ENCODE results near the gene UBE2G1.

Gene UBE2G1

DNA sequence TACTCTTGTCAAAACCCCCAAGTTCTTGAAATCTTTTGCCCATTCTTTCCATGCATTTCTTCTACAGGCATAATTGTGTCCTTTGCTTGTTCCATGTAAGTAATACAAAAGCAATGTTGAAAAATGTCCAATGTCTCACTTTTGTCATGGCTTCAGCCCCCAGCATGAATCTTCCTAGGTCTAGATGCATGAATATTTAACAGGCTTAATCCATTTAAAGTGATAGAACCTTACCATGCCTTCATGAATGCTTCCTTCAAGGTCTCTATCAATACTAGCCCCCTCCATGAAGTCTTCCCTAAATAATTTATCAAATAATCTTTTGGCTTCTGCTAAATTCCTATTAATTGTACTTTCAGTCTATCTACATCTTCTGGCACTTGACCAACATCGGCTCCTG is 56.6 kb downstream of the UBE2G1 start:
- TF ChIP-seq, protein P1, sequence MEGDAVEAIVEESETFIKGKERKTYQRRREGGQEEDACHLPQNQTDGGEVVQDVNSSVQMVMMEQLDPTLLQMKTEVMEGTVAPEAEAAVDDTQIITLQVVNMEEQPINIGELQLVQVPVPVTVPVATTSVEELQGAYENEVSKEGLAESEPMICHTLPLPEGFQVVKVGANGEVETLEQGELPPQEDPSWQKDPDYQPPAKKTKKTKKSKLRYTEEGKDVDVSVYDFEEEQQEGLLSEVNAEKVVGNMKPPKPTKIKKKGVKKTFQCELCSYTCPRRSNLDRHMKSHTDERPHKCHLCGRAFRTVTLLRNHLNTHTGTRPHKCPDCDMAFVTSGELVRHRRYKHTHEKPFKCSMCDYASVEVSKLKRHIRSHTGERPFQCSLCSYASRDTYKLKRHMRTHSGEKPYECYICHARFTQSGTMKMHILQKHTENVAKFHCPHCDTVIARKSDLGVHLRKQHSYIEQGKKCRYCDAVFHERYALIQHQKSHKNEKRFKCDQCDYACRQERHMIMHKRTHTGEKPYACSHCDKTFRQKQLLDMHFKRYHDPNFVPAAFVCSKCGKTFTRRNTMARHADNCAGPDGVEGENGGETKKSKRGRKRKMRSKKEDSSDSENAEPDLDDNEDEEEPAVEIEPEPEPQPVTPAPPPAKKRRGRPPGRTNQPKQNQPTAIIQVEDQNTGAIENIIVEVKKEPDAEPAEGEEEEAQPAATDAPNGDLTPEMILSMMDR (IDR thresholded peaks at IDR 0.05; ENCODE audit: borderline replicate concordance, control extremely low read depth, extremely low read depth, insufficient read depth, missing control alignments) = no peak
- in situ Hi-C loops (cut with MboI; ENCODE audit: low sequenced_read_pairs, unreplicated experiment) = no loop called here
- no peak for DNase-seq (ENCODE audit: low spot score)

- no peak for DNase-seq (ENCODE audit: low spot score)
- in situ Hi-C loops (cut with MboI; ENCODE audit: low sequenced_read_pairs, unreplicated experiment) = no loop called here
- TF ChIP-seq, protein P1 (IDR thresholded peaks at IDR 0.05; ENCODE audit: borderline replicate concordance, control extremely low read depth, extremely low read depth, insufficient read depth, missing control alignments) = no peak
These were observed 59.1 kb downstream of the UBE2G1 start for GRCh38 chr17:4307179-4307930.

- in situ Hi-C loops (cut with MboI; ENCODE audit: low sequenced_read_pairs, unreplicated experiment) = no loop called here
- TF ChIP-seq, protein P1 (IDR thresholded peaks at IDR 0.05; ENCODE audit: borderline replicate concordance, control extremely low read depth, extremely low read depth, insufficient read depth, missing control alignments) = no peak
- no peak for DNase-seq (ENCODE audit: low spot score)
These were observed 61.3 kb downstream of the UBE2G1 start for GRCh38 chr17:4305224-4305623.

- TF ChIP-seq, protein P1 (IDR thresholded peaks at IDR 0.05; ENCODE audit: borderline replicate concordance, control extremely low read depth, extremely low read depth, insufficient read depth, missing control alignments) = peak; percentile 59
These were observed 62.0 kb downstream of the UBE2G1 start for GRCh38 chr17:4304417-4305027.

GRCh38 chr17:4301066-4301465 is 65.4 kb downstream of the UBE2G1 start:
- TF ChIP-seq, protein P1 (IDR thresholded peaks at IDR 0.05; ENCODE audit: borderline replicate concordance, control extremely low read depth, extremely low read depth, insufficient read depth, missing control alignments) = no peak
- DNase-seq (ENCODE audit: low spot score) = no peak
- in situ Hi-C loops (cut with MboI; ENCODE audit: low sequenced_read_pairs, unreplicated experiment) = no loop called here

More at GRCh38 chr17:4304417-4305027, 62.0 kb downstream of the UBE2G1 start:
- in situ Hi-C loops (cut with MboI; ENCODE audit: low sequenced_read_pairs, unreplicated experiment) = no loop called here
- peak; percentile 58 for DNase-seq (ENCODE audit: low spot score)

DNA sequence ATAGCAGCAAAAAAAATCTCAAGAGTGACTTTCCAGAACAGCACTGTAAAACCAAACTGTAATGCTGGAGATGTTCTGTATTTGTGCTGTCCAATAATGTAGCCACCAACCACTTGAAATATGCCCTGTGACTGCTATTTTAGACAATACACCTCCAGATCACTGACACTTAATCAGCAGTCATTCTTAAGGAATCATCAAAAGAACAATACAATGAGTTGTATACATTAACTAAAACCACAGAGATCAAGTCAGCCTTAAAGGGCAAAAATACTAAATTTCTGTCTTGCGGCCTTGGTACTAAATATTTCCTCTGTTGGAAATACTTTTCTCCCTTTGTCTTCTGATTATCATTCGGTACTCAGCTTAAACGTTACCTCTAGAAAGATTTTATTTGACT is 69.1 kb downstream of the UBE2G1 start:
- TF ChIP-seq, protein P1 (IDR thresholded peaks at IDR 0.05; ENCODE audit: borderline replicate concordance, control extremely low read depth, extremely low read depth, insufficient read depth, missing control alignments) = no peak
- DNase-seq (ENCODE audit: low spot score) = no peak
- in situ Hi-C loops (cut with MboI; ENCODE audit: low sequenced_read_pairs, unreplicated experiment) = no loop called here

Data from GM13976 (cell line).